Measurements from ENCODE around the gene IGSF1. TPM values are rescaled to one million over a fixed set of nuclear protein-coding genes. Genes with fewer than 3 reads are reported as not detected.

The IGSF1 gene, protein sequence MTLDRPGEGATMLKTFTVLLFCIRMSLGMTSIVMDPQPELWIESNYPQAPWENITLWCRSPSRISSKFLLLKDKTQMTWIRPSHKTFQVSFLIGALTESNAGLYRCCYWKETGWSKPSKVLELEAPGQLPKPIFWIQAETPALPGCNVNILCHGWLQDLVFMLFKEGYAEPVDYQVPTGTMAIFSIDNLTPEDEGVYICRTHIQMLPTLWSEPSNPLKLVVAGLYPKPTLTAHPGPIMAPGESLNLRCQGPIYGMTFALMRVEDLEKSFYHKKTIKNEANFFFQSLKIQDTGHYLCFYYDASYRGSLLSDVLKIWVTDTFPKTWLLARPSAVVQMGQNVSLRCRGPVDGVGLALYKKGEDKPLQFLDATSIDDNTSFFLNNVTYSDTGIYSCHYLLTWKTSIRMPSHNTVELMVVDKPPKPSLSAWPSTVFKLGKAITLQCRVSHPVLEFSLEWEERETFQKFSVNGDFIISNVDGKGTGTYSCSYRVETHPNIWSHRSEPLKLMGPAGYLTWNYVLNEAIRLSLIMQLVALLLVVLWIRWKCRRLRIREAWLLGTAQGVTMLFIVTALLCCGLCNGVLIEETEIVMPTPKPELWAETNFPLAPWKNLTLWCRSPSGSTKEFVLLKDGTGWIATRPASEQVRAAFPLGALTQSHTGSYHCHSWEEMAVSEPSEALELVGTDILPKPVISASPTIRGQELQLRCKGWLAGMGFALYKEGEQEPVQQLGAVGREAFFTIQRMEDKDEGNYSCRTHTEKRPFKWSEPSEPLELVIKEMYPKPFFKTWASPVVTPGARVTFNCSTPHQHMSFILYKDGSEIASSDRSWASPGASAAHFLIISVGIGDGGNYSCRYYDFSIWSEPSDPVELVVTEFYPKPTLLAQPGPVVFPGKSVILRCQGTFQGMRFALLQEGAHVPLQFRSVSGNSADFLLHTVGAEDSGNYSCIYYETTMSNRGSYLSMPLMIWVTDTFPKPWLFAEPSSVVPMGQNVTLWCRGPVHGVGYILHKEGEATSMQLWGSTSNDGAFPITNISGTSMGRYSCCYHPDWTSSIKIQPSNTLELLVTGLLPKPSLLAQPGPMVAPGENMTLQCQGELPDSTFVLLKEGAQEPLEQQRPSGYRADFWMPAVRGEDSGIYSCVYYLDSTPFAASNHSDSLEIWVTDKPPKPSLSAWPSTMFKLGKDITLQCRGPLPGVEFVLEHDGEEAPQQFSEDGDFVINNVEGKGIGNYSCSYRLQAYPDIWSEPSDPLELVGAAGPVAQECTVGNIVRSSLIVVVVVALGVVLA (N-terminal part only)
- not detected for total RNA-seq
- polyA plus RNA-seq (2013, experiment 1 of 2) = not detected
- polyA plus RNA-seq (2013, experiment 2 of 2) = 1.4 TPM
- total RNA-seq = 0 to 0.19 (median 0) reads per million in 172 experiments

GRCh38 chrX:131288738-131289511 lies at the start of gene IGSF1:
TSS of gene IGSF1 (minus strand) at chrX:131289306. CDS start at chrX:131286674, 2,632 bp downstream.
- H3K9me3 Mint-ChIP-seq = no peaks in the 10 kb centered on the region
- Histone ChIP-seq H3K27ac (ENCODE audit: low read depth in 1 of 2, low read length in 2 of 2) (no peak within 1 kb of the TSS), H3K27me3 (ENCODE audit: control insufficient read depth in 1 of 2, insufficient read depth in 2 of 2, low read length in 2 of 2) (peaks cover 4 to 36% of the 10 kb centered on the region in 2 experiments), H3K36me3 (ENCODE audit: insufficient read depth, low read length) (no peaks in the 10 kb centered on the region), H3K9me3 (ENCODE audit: control insufficient read depth in 1 of 2, insufficient read depth in 1 of 2, low read length in 2 of 2) (no peaks in the 10 kb centered on the region), H3K4me3 (ENCODE audit: low read length) (no peak within 1 kb of the TSS), H3K4me1 (ENCODE audit: insufficient read depth, low read length) (no peaks in the 10 kb centered on the region)
- intact Hi-C loops (cut with DNase I, micrococcal nuclease) = no loop called here
- TF ChIP-seq, protein P1, sequence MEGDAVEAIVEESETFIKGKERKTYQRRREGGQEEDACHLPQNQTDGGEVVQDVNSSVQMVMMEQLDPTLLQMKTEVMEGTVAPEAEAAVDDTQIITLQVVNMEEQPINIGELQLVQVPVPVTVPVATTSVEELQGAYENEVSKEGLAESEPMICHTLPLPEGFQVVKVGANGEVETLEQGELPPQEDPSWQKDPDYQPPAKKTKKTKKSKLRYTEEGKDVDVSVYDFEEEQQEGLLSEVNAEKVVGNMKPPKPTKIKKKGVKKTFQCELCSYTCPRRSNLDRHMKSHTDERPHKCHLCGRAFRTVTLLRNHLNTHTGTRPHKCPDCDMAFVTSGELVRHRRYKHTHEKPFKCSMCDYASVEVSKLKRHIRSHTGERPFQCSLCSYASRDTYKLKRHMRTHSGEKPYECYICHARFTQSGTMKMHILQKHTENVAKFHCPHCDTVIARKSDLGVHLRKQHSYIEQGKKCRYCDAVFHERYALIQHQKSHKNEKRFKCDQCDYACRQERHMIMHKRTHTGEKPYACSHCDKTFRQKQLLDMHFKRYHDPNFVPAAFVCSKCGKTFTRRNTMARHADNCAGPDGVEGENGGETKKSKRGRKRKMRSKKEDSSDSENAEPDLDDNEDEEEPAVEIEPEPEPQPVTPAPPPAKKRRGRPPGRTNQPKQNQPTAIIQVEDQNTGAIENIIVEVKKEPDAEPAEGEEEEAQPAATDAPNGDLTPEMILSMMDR (IDR thresholded peaks at IDR 0.05) = no peak
- H3K27me3 Mint-ChIP-seq = peaks cover 54% of the 10 kb centered on the region
- ATAC-seq (ENCODE audit: poor library complexity) (no peak), DNase-seq (no peak)
- CTCF ChIA-PET = no interaction called here
- POLR2A ChIA-PET = no interaction called here
- H3K27ac Mint-ChIP-seq = no peak within 1 kb of the TSS
- no peaks in the 10 kb centered on the region for H3K4me1 Mint-ChIP-seq (ENCODE audit: low read depth)
- no peak within 1 kb of the TSS for H3K4me3 Mint-ChIP-seq
- H3K36me3 Mint-ChIP-seq (ENCODE audit: low read depth) = no peaks in the 10 kb centered on the region

GRCh38 chrX:131332331-131332730 lies 43.2 kb upstream of the IGSF1 start:
- H3K36me3 ChIP-seq (ENCODE audit: insufficient read depth, low read length) = no peaks in the 10 kb centered on the region
- peaks cover 6% of the 10 kb centered on the region for H3K9me3 Mint-ChIP-seq
- no peaks in the 10 kb centered on the region for H3K9me3 ChIP-seq (ENCODE audit: control insufficient read depth in 1 of 2, insufficient read depth in 1 of 2, low read length in 2 of 2)
- TF ChIP-seq, protein P1 (IDR thresholded peaks at IDR 0.05) = no peak
- H3K4me1 ChIP-seq (ENCODE audit: insufficient read depth, low read length) = no peaks in the 10 kb centered on the region
- no peak overlapping the region for H3K27ac Mint-ChIP-seq
- H3K4me3 ChIP-seq (ENCODE audit: low read length) = no peak overlapping the region
- DNase-seq = no peak
- intact Hi-C loops (cut with DNase I, micrococcal nuclease) = no loop called here
- CTCF ChIA-PET = no interaction called here
- no peaks in the 10 kb centered on the region for H3K4me1 Mint-ChIP-seq (ENCODE audit: low read depth)
- no peak overlapping the region for H3K27ac ChIP-seq (ENCODE audit: low read depth in 1 of 2, low read length in 2 of 2)
- H3K36me3 Mint-ChIP-seq (ENCODE audit: low read depth) = no peaks in the 10 kb centered on the region
- H3K27me3 Mint-ChIP-seq = no peaks in the 10 kb centered on the region
- POLR2A ChIA-PET = no interaction called here
- no peak overlapping the region for H3K4me3 Mint-ChIP-seq
- H3K27me3 ChIP-seq (ENCODE audit: control insufficient read depth in 1 of 2, insufficient read depth in 2 of 2, low read length in 2 of 2) = no peaks in the 10 kb centered on the region
- no peak for ATAC-seq (ENCODE audit: poor library complexity)

Data from CD4-positive, alpha-beta T cell (primary cell).